T-helper 1 cell treated with Interleukin-12 subunit alpha and Interleukin-12 subunit beta and Interleukin-4 antibody, amounts not matched to agents 30 ng/mL and 1 ng/mL, for 36 hours (primary cell): ENCODE measurements around the gene LILRB4. TPM values are rescaled to one million over a fixed set of nuclear protein-coding genes. Genes with fewer than 3 reads are reported as not detected.
"Not testable (repeated sequence)": the region's sequence is repeated elsewhere in the genome, so short reads cannot be mapped to it uniquely, and the experiment has no call there.

ENCODE experiments used
- intact Hi-C: fragments of 100-400 bp; cut with micrococcal nuclease; formaldehyde crosslinking; loops from one replicate; pipeline ENCODE4 v1.15.1; 2024
- total RNA-seq: library from RNA; stranded (reverse); gene quantifications from 2 replicates; pipeline ENCODE4 v1.2.3, GENCODE V29; 2022

The LILRB4 gene
- total RNA-seq, 1 donor from 2014 or later = not detected

DNA sequence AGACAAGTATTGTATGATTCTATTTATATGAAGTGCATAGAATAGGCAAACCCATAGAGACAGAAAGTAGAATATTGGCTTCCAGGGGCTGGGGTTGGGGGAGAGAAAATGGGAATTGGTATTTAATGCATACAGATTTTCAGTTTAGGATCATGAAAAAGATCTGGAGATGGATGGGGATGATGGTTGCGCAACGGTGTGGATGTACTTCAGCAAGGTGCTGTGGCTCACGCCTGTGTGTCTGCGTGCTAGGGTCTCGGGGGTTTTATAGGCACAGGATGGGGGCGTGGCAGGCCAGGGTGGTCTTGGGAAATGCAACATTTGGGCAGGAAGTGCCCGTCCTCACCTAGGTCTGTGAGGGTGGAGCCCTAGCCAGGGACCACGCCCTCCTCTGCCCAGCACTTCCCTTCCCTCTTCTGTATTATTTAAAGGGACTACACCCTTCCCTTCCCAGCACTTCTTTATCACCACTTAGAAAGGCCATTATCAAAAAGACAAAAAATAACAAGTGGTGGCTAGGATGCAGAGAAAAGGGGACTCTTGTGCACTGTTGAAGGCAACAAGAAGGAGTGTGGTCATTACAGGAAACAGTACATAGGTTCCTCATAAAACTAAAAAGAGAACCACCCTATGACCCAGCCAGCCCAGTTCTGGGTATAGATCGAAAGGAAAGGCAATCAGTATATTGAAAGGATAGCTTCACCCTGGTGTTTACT lies 29.0 kb downstream of the LILRB4 start:
- intact Hi-C loops = no loop called here

GRCh38 chr19:54692298-54692615 lies 29.5 kb downstream of the LILRB4 start:
- intact Hi-C loops = no loop called here

DNA sequence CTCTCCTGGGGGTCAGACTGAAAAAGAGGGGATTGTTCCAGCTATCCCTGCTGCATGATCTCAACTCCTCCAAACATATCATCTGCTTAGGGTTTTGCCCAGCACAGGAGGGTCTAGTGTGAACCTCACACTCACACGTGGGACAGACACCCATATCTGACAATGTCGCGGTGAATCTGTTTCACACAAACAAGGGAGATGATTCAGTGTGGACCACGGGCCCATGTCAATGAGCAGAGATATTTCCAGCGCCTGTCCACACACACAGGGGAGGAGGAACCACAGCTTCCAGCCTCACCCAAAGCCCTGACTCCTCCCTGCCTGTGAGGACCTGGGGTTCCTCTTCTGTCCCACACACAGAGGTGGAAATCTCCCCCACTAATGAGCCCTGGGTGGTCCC lies 31.9 kb downstream of the LILRB4 start:
- intact Hi-C loops = no loop called here

DNA sequence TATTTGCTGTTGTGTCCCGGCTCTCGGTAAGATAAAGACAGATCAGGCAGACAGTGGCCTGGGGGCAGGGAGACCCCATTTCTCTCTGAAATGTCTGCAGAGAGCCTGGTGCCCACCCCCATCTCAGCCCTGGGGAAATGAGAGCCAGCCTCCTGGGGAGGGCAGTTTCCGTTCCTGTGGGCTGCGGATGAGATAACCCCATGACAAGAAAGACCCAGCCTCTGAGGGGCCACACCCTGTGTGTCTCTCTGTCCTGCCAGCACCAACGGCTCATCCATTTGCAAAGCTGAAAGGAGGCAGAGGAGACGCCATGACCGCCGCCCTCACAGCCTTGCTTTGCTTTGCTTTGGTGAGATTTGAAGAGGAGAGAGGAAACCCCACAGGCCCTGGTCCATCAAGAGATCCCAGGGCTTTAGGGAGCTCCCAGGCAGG lies 33.3 kb downstream of the LILRB4 start:
- intact Hi-C loops = no loop called here

DNA sequence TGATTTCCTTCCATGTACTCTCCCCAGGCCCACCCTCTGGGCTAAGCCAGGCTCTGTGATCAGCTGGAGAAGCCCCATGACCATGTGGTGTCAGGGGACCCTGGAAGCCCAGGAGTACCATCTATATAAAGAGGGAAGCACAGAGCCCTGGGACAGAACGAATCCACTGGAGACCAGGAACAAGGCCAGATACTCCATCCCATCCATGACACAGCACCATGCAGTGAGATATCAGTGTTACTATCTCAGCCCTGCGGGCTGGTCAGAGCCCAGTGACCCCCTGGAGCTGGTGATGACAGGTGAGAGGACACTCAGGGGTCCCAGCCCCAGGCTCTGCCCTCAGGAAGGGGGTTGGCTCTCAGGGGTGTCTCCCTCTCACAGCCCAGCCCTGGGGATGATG lies 34.0 kb downstream of the LILRB4 start:
- intact Hi-C loops = no loop called here

DNA sequence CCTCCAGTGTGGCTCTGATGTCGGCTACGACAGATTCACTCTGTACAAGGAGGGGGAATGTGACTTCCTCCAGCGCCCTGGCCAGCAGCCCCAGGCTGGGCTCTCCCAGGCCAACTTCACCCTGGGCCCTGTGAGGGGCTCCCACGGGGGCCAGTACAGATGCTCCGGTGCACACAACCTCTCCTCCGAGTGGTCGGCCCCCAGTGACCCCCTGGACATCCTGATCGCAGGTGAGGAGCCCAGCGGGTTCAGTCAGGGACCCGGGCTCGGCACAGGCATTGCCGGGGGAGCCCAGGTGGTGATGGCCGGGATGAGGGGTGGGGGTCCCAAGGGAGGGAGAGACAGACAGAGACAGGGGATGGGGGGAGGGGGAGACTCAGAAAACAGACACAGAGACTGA lies 34.9 kb downstream of the LILRB4 start:
- intact Hi-C loops = not testable (repeated sequence)

GRCh38 chr19:54704928-54705327 lies 42.1 kb downstream of the LILRB4 start:
- intact Hi-C loops = no loop called here

DNA sequence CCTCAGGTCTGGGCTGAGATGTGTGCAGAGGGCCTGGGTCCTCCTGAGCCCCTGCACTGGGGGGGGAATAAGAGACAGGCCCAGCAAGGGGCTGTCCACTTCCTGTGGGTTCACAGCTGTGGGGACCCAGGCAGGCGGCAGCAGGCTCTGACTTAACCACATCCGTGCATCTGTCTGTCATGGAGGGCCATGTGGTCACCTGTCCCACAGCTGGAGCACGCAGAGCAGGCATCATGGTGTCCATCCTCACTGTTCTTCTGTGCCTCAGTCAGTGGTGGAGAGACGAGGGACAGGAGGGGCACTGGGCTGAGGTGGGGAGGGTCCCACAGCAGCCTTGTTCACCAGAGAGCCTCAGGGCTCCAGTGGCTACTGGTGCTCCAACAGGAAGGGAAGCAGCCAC lies 45.2 kb downstream of the LILRB4 start:
- intact Hi-C loops = no loop called here

DNA sequence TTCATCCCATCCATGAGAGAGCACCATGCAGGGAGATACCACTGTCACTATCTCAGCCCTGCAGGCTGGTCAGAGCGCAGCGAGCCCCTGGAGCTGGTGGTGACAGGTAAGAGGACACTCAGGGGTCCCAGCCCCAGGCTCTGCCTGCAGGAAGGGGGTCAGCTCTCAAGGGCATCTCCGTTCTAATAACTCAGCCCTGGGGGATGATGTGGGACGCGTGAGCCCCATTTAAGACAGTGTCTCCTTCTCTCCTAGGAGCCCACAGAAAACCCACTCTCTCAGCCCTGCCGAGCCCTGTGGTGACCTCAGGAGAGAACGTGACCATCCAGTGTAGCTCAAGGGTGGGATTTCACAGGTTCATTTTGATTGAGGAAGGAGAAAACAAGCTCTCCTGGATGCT lies 46.0 kb downstream of the LILRB4 start:
- intact Hi-C loops = no loop called here

GRCh38 chr19:54709212-54709948 lies 46.6 kb downstream of the LILRB4 start:
- intact Hi-C loops = no loop called here

DNA sequence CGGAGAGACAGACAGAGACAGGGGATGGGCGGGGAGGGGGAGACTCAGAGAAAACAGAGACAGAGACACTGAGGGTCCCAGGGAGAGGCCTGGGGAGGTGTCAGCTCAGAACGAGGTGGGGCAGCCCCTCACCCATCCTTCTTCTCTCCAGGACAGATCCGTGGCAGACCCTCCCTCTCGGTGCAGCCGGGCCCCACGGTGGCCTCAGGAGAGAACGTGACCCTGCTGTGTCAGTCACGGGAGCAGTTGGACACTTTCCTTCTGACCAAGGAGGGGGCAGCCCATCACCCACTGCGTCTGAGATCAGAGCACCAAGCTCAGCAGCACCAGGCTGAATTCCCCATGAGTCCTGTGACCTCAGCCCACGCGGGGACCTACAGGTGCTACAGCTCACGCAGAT lies 47.2 kb downstream of the LILRB4 start:
- intact Hi-C loops = loop anchor here (2.0 kb wide), 1 partner anchor 61 kb away; no protein-coding TSS in a partner anchor

Other genes starting within 250 kb of the LILRB4 start
- gene TTYH1, start 247.5 kb upstream of the LILRB4 start, total RNA-seq = 2.2 and 2.4 TPM in 2 replicates
- gene LENG8, start 213.8 kb upstream of the LILRB4 start, total RNA-seq = 199 and 214 TPM in 2 replicates
- gene LENG9, start 199.2 kb upstream of the LILRB4 start, total RNA-seq = 6.0 and 7.1 TPM in 2 replicates
- not detected in 2 replicates for gene CDC42EP5, start 189.7 kb upstream of the LILRB4 start, total RNA-seq
- gene LAIR2, start 160.2 kb upstream of the LILRB4 start, total RNA-seq = 12.0 and 16.2 TPM in 2 replicates
- gene LILRA2, start 89.2 kb upstream of the LILRB4 start, total RNA-seq = 0.15 TPM in 1 of 2 replicates, not detected in the other
- gene LILRA1, start 69.4 kb upstream of the LILRB4 start, total RNA-seq = not detected in 2 replicates
- not detected in 2 replicates for gene LILRB1, start 32.5 kb upstream of the LILRB4 start, total RNA-seq
- not detected in 2 replicates for gene KIR3DL3, start 61.5 kb downstream of the LILRB4 start, total RNA-seq
- 0.34 TPM in 1 of 2 replicates, not detected in the other for gene KIR2DL3, start 75.5 kb downstream of the LILRB4 start, total RNA-seq
- gene KIR2DL1, start 106.8 kb downstream of the LILRB4 start, total RNA-seq = not detected in 2 replicates
- gene KIR2DL4, start 140.6 kb downstream of the LILRB4 start, total RNA-seq = not detected in 2 replicates
- gene KIR3DL1, start 153.5 kb downstream of the LILRB4 start, total RNA-seq = 0.17 TPM in 1 of 2 replicates, not detected in the other
- not detected in 2 replicates for gene KIR2DS4, start 169.7 kb downstream of the LILRB4 start, total RNA-seq
- 0.80 and 0.96 TPM in 2 replicates for gene KIR3DL2, start 187.5 kb downstream of the LILRB4 start, total RNA-seq
- gene FCAR, start 211.2 kb downstream of the LILRB4 start, total RNA-seq = not detected in 2 replicates
- gene NCR1, start 243.2 kb downstream of the LILRB4 start, total RNA-seq = not detected in 2 replicates